BLaER1 (cell line): ENCODE data around the gene SV2C.

ENCODE experiments used
- H3K27ac ChIP-seq: shearing (Covaris generic); formaldehyde crosslinking; 2 replicates; pipeline ENCODE4 v1.8.1; 2022
- H3K27me3 ChIP-seq: shearing (Covaris generic); formaldehyde crosslinking; 2 replicates; pipeline ENCODE4 v1.8.1; 2022
- H3K36me3 ChIP-seq: shearing (Covaris generic); formaldehyde crosslinking; 2 replicates; pipeline ENCODE4 v1.8.1; 2022
- H3K4me1 ChIP-seq: shearing (Covaris generic); formaldehyde crosslinking; 2 replicates; pipeline ENCODE4 v1.8.1; 2022
- H3K4me2 ChIP-seq: shearing (Covaris generic); formaldehyde crosslinking; 2 replicates; pipeline ENCODE4 v1.8.1; 2022
- H3K4me3 ChIP-seq: shearing (Covaris generic); formaldehyde crosslinking; 2 replicates; pipeline ENCODE4 v1.8.1; 2022
- H3K9ac ChIP-seq: shearing (Covaris generic); formaldehyde crosslinking; 2 replicates; pipeline ENCODE4 v1.8.1; 2022
- H3K9me3 ChIP-seq: shearing (Covaris generic); formaldehyde crosslinking; 2 replicates; pipeline ENCODE4 v1.8.1; 2022
- H4K20me1 ChIP-seq: shearing (Covaris generic); formaldehyde crosslinking; 2 replicates; pipeline ENCODE4 v1.8.1; 2022
- Cebpa-rat ChIP-seq: shearing (Covaris generic); IDR thresholded peaks from 2 replicates; pipeline ENCODE4 v1.8.1; 2022

SV2C gene

GRCh38 chr5:76162335-76162734, 79.2 kb downstream of the SV2C start:
- no peaks in the 10 kb centered on the region for H3K4me1 ChIP-seq
- no peak overlapping the region for H3K9ac ChIP-seq
- H4K20me1 ChIP-seq: no peaks in the 10 kb centered on the region
- no peaks in the 10 kb centered on the region for H3K36me3 ChIP-seq
- no peak overlapping the region for H3K4me3 ChIP-seq
- H3K27me3 ChIP-seq: no peaks in the 10 kb centered on the region
- no peaks in the 10 kb centered on the region for H3K9me3 ChIP-seq
- H3K4me2 ChIP-seq: no peak overlapping the region
- no peak overlapping the region for H3K27ac ChIP-seq
- no peak for TF ChIP-seq Cebpa-rat

DNA sequence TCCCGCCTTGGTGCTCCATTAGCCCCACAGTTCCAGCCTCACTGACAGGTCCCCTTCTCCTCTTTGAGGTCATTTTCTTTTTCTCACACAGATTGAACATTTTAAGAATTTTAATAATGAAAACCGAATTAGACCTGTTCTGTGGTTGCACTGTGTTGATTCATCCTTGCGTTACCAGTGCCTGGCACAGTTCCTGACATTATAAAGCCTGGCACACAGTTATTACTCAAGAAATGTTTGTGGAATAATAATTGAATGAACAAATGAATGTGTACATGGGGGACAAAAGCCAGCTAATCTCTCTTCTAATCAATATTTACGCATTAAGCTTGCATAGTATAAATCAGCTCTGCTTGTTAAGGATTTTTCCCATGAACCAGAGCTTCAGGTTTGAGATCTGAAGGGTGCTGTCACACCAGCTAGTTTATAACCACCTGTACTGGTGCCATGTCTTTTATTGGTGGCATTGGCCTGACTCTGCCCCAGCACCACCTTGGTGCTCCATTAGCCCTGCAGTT, 80.0 kb downstream of the SV2C start:
- no peaks in the 10 kb centered on the region for H3K9me3 ChIP-seq
- H3K36me3 ChIP-seq: no peaks in the 10 kb centered on the region
- H3K9ac ChIP-seq: no peak overlapping the region
- no peak overlapping the region for H3K27ac ChIP-seq
- no peak overlapping the region for H3K4me3 ChIP-seq
- no peaks in the 10 kb centered on the region for H3K4me1 ChIP-seq
- no peaks in the 10 kb centered on the region for H3K27me3 ChIP-seq
- H3K4me2 ChIP-seq: no peak overlapping the region
- no peak for TF ChIP-seq Cebpa-rat
- H4K20me1 ChIP-seq: no peaks in the 10 kb centered on the region

DNA sequence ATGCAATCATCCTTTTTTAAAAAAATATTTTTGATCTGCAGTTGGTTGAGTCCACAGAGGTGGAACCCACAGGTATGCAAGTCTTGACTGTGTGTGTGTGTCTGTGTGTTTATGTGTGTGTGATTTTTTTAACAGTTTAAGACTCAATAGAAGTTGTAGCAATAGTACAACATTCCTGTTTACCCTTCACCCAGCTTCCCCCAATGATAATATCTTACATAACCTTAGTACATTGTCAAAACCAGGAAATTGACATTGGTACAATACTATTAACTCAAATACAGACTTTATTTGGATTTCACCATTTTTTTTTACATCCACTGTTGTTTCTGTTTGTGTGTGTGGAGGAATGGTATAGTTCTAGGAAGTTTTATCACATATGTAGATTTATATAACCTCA, 81.8 kb downstream of the SV2C start:
- H3K9ac ChIP-seq: no peak overlapping the region
- no peak overlapping the region for H3K27ac ChIP-seq
- H3K27me3 ChIP-seq: no peaks in the 10 kb centered on the region
- no peak for TF ChIP-seq Cebpa-rat
- no peak overlapping the region for H3K4me2 ChIP-seq
- H3K9me3 ChIP-seq: no peaks in the 10 kb centered on the region
- H3K4me3 ChIP-seq: no peak overlapping the region
- no peaks in the 10 kb centered on the region for H3K4me1 ChIP-seq
- H3K36me3 ChIP-seq: no peaks in the 10 kb centered on the region
- no peaks in the 10 kb centered on the region for H4K20me1 ChIP-seq

DNA sequence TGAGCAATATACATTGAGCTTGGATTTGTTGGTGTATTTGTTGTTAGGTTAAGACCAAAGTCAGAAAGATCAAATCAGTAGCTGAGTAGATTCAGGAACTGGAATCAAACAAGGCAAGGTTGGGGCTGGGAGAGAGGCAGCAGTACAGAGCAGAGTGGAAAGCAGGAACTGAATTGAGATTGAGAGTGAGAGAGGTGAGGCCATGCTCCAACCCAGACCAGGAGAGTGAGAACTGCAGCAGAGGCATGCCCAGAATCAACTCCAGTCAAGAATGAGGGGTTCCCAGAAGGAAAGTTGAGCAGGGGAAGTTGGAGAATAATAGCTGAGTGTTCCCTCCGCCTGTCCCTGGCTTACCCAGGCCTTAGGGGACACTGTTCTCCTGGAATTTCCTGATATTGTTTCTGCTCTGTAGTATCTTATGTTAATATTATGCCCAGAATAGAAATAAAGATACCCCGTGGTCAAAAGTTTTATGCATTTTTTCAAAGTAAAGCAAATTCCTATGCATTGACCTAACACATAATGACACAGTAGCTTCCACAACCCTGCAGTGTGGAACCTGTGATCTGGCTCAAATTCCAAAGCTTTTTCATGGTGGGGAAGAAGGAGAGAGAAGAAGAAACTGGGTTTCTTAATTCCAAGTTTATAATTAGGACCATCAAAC, 82.7 kb downstream of the SV2C start:
- no peak for TF ChIP-seq Cebpa-rat
- no peaks in the 10 kb centered on the region for H3K36me3 ChIP-seq
- no peak overlapping the region for H3K27ac ChIP-seq
- H4K20me1 ChIP-seq: no peaks in the 10 kb centered on the region
- H3K27me3 ChIP-seq: no peaks in the 10 kb centered on the region
- no peak overlapping the region for H3K4me2 ChIP-seq
- H3K4me1 ChIP-seq: no peaks in the 10 kb centered on the region
- H3K9ac ChIP-seq: no peak overlapping the region
- no peak overlapping the region for H3K4me3 ChIP-seq
- H3K9me3 ChIP-seq: no peaks in the 10 kb centered on the region

DNA sequence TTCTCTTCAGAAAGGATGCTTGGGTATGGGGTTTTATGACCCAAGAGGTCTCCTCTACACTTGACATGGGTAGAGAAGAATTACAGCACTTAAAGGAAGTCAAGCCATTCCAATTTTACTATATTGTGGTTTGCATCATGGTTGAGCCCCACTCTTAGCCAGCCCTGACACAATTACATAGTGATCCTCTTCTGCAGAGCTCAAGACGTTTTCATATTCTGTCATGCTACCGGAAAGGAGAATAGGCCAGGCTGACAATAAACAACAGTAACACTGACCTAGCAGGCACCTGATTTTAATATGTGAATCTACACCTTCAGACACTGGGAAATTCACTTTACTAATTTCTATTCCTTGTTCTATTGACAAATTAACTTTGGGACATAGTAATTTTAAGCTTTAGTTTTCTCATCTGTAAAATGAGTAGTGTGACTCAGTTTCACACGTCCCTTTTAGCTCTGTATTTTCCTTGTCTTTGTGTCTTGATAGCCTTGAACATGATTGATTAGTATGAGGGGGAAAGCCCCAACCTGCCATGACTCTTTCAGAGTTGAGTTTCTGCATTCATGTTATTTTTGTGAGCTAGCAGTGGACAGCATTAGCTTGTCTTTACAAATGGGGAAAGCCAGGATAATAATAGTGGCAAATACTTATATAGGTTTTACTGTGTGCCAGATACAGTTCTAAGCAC, 83.8 kb downstream of the SV2C start:
- no peaks in the 10 kb centered on the region for H3K36me3 ChIP-seq
- no peaks in the 10 kb centered on the region for H3K4me1 ChIP-seq
- no peaks in the 10 kb centered on the region for H3K27me3 ChIP-seq
- no peaks in the 10 kb centered on the region for H4K20me1 ChIP-seq
- H3K4me2 ChIP-seq: no peak overlapping the region
- no peak overlapping the region for H3K9ac ChIP-seq
- H3K4me3 ChIP-seq: no peak overlapping the region
- no peak overlapping the region for H3K27ac ChIP-seq
- no peaks in the 10 kb centered on the region for H3K9me3 ChIP-seq
- no peak for TF ChIP-seq Cebpa-rat

- TF ChIP-seq Cebpa-rat: no peak
- Histone ChIP-seq H3K9ac (no peak overlapping the region), H3K4me3 (no peak overlapping the region), H4K20me1 (no peaks in the 10 kb centered on the region), H3K27me3 (no peaks in the 10 kb centered on the region), H3K36me3 (no peaks in the 10 kb centered on the region), H3K4me2 (no peak overlapping the region), H3K9me3 (no peaks in the 10 kb centered on the region), H3K27ac (no peak overlapping the region), H3K4me1 (no peaks in the 10 kb centered on the region)
These were observed 86.1 kb downstream of the SV2C start for GRCh38 chr5:76169146-76169905.

GRCh38 chr5:76174101-76174500, 90.9 kb downstream of the SV2C start:
- no peak for TF ChIP-seq Cebpa-rat
- Histone ChIP-seq H3K27me3 (no peaks in the 10 kb centered on the region), H3K9me3 (no peaks in the 10 kb centered on the region), H3K4me3 (no peak overlapping the region), H3K27ac (no peak overlapping the region), H4K20me1 (no peaks in the 10 kb centered on the region), H3K9ac (no peak overlapping the region), H3K4me1 (peaks cover 22% of the 10 kb centered on the region), H3K4me2 (no peak overlapping the region), H3K36me3 (no peaks in the 10 kb centered on the region)

DNA sequence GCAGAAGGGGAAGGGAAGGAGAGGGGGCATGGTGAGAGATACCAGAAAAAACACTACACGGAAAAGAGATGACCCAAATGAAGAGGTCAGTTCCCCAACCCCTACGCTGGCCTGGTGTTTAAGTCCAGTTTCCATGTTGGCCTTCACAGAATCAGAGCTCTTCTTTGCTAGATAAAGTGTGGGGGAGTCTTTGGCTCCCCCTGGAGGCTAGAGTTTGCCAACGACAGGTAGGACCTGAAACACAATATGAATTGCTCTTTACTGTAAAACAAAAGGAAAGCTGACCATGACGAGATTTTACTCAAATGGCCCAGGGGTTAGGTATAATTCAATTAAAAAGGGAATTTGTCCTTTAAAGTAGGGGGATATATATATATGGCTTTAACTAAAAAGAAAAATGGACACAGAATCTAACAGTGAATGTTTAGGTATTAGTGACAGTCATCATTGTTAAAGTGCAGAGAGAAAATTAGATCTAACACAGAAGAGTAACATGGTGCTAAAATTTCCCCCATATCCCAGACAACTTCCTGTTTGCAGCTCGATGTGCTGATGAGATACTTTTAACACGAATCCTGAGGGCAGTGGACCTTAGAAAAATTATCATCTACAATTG, 92.0 kb downstream of the SV2C start:
- Histone ChIP-seq H3K4me2 (peak overlapping the region; percentile 70), H3K9ac (no peak overlapping the region), H3K4me3 (no peak overlapping the region), H3K4me1 (peaks cover 22% of the 10 kb centered on the region), H4K20me1 (no peaks in the 10 kb centered on the region), H3K36me3 (no peaks in the 10 kb centered on the region), H3K9me3 (no peaks in the 10 kb centered on the region), H3K27ac (no peak overlapping the region), H3K27me3 (no peaks in the 10 kb centered on the region)
- no peak for TF ChIP-seq Cebpa-rat

GRCh38 chr5:76175821-76176403, 92.7 kb downstream of the SV2C start:
- Histone ChIP-seq H3K4me3 (no peak overlapping the region), H4K20me1 (no peaks in the 10 kb centered on the region), H3K36me3 (no peaks in the 10 kb centered on the region), H3K9ac (no peak overlapping the region), H3K27me3 (no peaks in the 10 kb centered on the region), H3K4me2 (peak overlapping the region; percentile 70), H3K9me3 (no peaks in the 10 kb centered on the region), H3K4me1 (peaks cover 22% of the 10 kb centered on the region), H3K27ac (no peak overlapping the region)
- TF ChIP-seq Cebpa-rat: no peak
